Tibial nerve (tissue), 4 donors: ENCODE data around the gene CTAGE1. TPM values are rescaled to one million over a fixed set of nuclear protein-coding genes. Genes with fewer than 3 reads are reported as not detected.
"Not testable (repeated sequence)": the region's sequence is repeated elsewhere in the genome, so short reads cannot be mapped to it uniquely, and the experiment has no call there.

ENCODE experiments used
- DNase-seq, 2 donors: peaks; one replicate each; pipeline ENCODE4 v3.0.0-alpha.2; 2019; ENCODE audit warnings: low spot score in 2 of 2
- H3K27ac ChIP-seq, 4 donors: fragments of 200-600 bp; sonication (generic) in 3 of 4; one replicate each; pipeline ENCODE4 v1.5.1; 2017 to 2019; ENCODE audit warnings: mild to moderate bottlenecking in 1 of 4
- H3K27me3 ChIP-seq, 2 donors: fragments of 200-600 bp; sonication (generic) in 1 of 2; one replicate each; pipeline versions ENCODE4 v1.5.1 to v1.6.0; 2017 to 2019
- H3K36me3 ChIP-seq, 3 donors: fragments of 200-600 bp; sonication (generic); one replicate each; pipeline ENCODE4 v1.5.1; 2018 to 2019
- H3K4me1 ChIP-seq, 4 donors: fragments of 200-600 bp; sonication (generic) in 3 of 4; one replicate each; pipeline ENCODE4 v1.5.1; 2017 to 2019
- H3K4me3 ChIP-seq, 4 donors: fragments of 200-600 bp; sonication (generic) in 3 of 4; one replicate each; pipeline ENCODE4 v1.5.1; 2017 to 2019; ENCODE audit warnings: mild to moderate bottlenecking in 1 of 4, moderate library complexity in 1 of 4
- H3K9me3 ChIP-seq, 4 donors: fragments of 200-600 bp; sonication (generic) in 3 of 4; one replicate each; pipeline ENCODE4 v1.5.1; 2017 to 2019
- EP300 ChIP-seq, 2 donors: sonication (generic); formaldehyde crosslinking; IDR thresholded peaks; one replicate each; pipeline ENCODE4 v1.6.1; 2017; ENCODE audit warnings: antibody characterized with exemption in 2 of 2, mild to moderate bottlenecking in 1 of 2
- POLR2A ChIP-seq, 2 donors: fragments of 450-650 bp; IDR thresholded peaks; one replicate each; pipeline ENCODE4 v1.6.1; 2017; ENCODE audit warnings: antibody characterized with exemption in 2 of 2, mild to moderate bottlenecking in 2 of 2, moderate library complexity in 2 of 2
- WGBS, 2 donors: methylation state at CpG; one replicate each; pipeline ENCODE4 v1.1.5; 2018; 5-methylcytosine and 5-hydroxymethylcytosine counted together
- total RNA-seq, 4 donors: library from RNA; depleted of rRNA; stranded (reverse); fragments of >200 nt; gene quantifications; one replicate each; pipeline ENCODE4 v1.1.0, GENCODE V29; 2016
- TF ChIP-seq, protein P1 (sequence below), 5 experiments: fragments of 200-600 bp in 3 of 5; fragments of 450-650 bp in 2 of 5; sonication (generic) in 3 of 5; IDR thresholded peaks; one replicate each; pipeline ENCODE4 v1.5.1; 2016 to 2019; ENCODE audit warnings: antibody characterized with exemption in 5 of 5, mild to moderate bottlenecking in 3 of 5, moderate library complexity in 2 of 5

The CTAGE1 gene
- total RNA-seq, 4 donors from 2014 or later: not detected

DNA sequence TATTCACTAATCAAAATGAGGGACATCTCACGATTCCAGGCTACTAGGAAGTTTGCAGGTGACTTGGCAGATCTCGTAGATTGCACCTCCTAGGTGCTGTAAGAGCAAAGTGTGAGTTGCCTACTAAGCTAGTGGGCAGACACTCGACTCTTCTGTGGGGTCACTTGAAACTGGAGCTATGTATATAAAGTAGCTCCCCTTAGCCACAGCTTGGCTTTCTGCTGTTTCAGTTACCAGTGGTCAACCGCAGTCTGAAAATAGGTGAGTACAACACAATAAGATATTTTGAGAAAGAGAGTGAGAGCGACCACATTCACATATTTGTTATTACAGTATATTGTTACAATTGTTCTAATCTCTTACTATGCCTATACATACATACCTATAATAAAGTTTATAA lies 23.3 kb downstream of the CTAGE1 start:
- WGBS, 2 donors: 83 to 84% methylated on average over 5 of the region's 5 CpGs
- TF ChIP-seq EP300 (IDR thresholded peaks at IDR 0.05) (no peak), POLR2A (IDR thresholded peaks at IDR 0.05) (no peak)
- TF ChIP-seq, protein P1, sequence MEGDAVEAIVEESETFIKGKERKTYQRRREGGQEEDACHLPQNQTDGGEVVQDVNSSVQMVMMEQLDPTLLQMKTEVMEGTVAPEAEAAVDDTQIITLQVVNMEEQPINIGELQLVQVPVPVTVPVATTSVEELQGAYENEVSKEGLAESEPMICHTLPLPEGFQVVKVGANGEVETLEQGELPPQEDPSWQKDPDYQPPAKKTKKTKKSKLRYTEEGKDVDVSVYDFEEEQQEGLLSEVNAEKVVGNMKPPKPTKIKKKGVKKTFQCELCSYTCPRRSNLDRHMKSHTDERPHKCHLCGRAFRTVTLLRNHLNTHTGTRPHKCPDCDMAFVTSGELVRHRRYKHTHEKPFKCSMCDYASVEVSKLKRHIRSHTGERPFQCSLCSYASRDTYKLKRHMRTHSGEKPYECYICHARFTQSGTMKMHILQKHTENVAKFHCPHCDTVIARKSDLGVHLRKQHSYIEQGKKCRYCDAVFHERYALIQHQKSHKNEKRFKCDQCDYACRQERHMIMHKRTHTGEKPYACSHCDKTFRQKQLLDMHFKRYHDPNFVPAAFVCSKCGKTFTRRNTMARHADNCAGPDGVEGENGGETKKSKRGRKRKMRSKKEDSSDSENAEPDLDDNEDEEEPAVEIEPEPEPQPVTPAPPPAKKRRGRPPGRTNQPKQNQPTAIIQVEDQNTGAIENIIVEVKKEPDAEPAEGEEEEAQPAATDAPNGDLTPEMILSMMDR (IDR thresholded peaks at IDR 0.05): no peak
- no peak for DNase-seq
- Histone ChIP-seq H3K4me1 (peaks cover 0 to 6% (median 0%) of the 10 kb centered on the region in 4 donors), H3K27me3 (no peaks in the 10 kb centered on the region), H3K9me3 (no peaks in the 10 kb centered on the region), H3K36me3 (no peaks in the 10 kb centered on the region), H3K27ac (no peak overlapping the region), H3K4me3 (no peak overlapping the region)

DNA sequence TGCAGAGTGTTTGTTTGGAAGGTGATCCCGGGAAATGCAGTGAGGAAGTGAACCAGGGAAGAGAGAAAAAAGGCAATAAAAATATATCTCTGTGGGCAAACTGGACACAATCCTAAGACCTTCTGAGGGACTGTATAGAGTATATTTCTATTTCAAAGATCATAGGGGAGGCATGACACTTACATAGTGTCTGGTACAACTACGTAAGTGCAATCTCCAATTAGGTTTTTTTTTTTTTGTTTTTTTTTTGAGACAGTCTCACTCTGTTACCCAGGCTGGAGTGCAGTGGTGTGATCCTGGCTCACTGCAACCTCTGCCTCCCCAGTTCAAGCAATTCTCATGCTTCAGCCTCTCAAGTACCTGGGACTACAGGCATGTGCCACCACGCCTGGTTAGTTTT lies 24.6 kb downstream of the CTAGE1 start:
- not testable (repeated sequence) for H3K27ac ChIP-seq, H3K9me3 ChIP-seq, DNase-seq, H3K27me3 ChIP-seq, H3K4me1 ChIP-seq, H3K36me3 ChIP-seq, H3K4me3 ChIP-seq
- 86 to 87% methylated on average over 3 of the region's 3 CpGs for WGBS, 2 donors

DNA sequence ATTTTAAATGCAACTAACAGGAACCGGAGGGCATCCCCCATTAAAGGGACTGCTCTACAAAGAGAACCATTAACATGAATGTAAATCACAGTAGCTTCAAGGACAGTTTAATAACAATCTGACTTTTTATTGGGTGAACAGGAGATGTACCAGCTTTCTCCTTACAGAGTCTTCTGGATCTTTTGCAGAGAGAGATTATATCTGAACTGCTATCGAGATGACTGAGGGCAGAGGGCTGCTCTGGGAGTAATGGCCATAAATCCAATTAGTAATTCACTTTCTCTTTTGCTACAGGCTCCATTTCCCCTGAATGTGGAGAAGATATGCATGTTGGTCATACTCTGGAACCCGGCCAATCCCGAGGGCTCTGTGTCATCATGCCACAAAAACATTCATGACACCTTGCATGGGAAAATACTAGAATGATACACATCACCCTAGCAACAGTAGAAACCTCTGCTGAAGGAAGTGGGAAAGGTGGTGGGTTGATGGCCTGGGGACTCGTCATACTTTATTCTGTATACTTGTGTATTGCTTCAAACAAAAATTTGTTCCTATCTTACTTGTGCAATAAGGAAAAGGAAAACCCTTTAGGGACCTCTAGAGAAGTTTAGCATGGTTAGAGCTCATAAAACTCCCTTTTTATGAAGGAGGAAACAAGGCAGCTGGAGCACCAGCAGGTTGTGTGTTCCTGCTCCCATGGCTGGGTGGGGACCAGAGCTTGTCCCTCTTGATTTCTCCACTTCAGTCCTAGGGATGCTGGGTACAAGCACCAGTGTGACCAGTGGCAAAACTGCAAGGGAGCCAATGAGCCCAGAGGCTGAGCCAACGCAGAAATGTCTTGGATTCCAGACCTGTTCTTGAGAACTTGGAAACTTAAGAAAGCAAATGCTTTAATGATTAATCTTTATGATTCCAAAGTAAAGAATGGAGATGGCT lies 26.0 kb downstream of the CTAGE1 start:
- 54 to 56% methylated on average over 6 of the region's 6 CpGs for WGBS, 2 donors
- H3K4me1 ChIP-seq: peaks cover 0 to 6% (median 0%) of the 10 kb centered on the region in 4 donors
- DNase-seq: no peak
- H3K9me3 ChIP-seq: no peaks in the 10 kb centered on the region
- H3K27me3 ChIP-seq: no peaks in the 10 kb centered on the region
- no peak overlapping the region for H3K4me3 ChIP-seq
- no peaks in the 10 kb centered on the region for H3K36me3 ChIP-seq
- TF ChIP-seq, protein P1 (IDR thresholded peaks at IDR 0.05): no peak
- no peak for TF ChIP-seq EP300 (IDR thresholded peaks at IDR 0.05)
- TF ChIP-seq POLR2A (IDR thresholded peaks at IDR 0.05): no peak
- no peak overlapping the region for H3K27ac ChIP-seq

DNA sequence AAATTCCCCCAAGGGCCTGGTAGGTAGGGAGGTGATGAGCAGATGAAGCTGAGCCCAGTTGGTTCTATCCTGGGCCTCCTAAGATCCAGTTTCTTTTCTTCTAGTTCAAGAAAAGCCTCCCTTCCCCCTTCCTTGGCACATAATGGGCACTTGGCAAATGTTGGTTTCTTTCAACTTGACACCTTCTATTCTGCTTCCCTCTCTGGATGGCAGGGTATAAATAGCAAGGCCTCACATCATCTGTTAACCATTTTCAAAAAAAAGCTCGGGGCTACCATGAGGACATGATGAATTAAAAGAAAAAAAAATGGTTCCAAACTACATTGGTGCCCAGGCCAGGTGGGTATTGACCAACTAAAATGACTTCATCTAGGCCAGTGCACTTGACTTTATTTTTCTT lies 29.9 kb downstream of the CTAGE1 start:
- Histone ChIP-seq H3K27me3 (no peaks in the 10 kb centered on the region), H3K9me3 (no peaks in the 10 kb centered on the region), H3K4me1 (peaks cover 0 to 6% (median 0%) of the 10 kb centered on the region in 4 donors), H3K4me3 (no peak overlapping the region), H3K27ac (no peak overlapping the region), H3K36me3 (no peaks in the 10 kb centered on the region)
- TF ChIP-seq POLR2A (IDR thresholded peaks at IDR 0.05): no peak
- no peak for TF ChIP-seq EP300 (IDR thresholded peaks at IDR 0.05)
- TF ChIP-seq, protein P1 (IDR thresholded peaks at IDR 0.05): no peak
- no peak for DNase-seq
- WGBS, 2 donors: 76 to 78% methylated on average over 1 of the region's 1 CpG

DNA sequence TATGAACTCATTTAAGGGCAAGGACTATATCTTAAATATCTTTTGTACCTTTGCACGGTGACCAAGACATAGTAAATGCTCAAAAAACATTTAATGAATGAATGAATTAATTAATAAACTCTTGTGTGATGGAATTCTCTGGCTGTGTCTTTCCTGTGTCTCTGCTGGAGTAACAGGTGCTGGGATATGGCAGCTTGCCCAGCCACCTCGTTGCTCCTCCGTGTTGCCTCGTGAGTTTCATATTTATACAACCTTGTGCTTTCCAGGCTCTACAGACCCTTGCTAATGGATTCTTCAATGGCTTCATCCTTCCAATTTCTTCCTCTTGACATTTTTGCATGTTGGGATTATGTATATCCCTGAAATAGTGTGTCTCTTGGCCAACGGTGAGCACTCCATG lies 30.4 kb downstream of the CTAGE1 start:
- TF ChIP-seq POLR2A (IDR thresholded peaks at IDR 0.05) (no peak), EP300 (IDR thresholded peaks at IDR 0.05) (no peak)
- TF ChIP-seq, protein P1 (IDR thresholded peaks at IDR 0.05): no peak
- H3K9me3 ChIP-seq: no peaks in the 10 kb centered on the region
- WGBS, 2 donors: 79% methylated on average over 5 of the region's 5 CpGs
- no peak overlapping the region for H3K4me3 ChIP-seq
- no peak overlapping the region for H3K27ac ChIP-seq
- no peak for DNase-seq
- peaks cover 0 to 6% (median 0%) of the 10 kb centered on the region in 4 donors for H3K4me1 ChIP-seq
- no peaks in the 10 kb centered on the region for H3K27me3 ChIP-seq
- no peaks in the 10 kb centered on the region for H3K36me3 ChIP-seq
